ENCODE measurements around the gene TXNRD1. TPM values are rescaled to one million over a fixed set of nuclear protein-coding genes. Genes with fewer than 3 reads are reported as not detected.

The TXNRD1 gene
- total RNA-seq (737 and 1,000 TPM in 2 replicates), polyA plus RNA-seq (436 and 556 TPM in 2 replicates), polyA minus RNA-seq (ENCODE audit: low replicate concordance) (516 and 960 TPM in 2 replicates)
- 353 and 484 TPM in 2 replicates for polyA plus RNA-seq (2012)

DNA sequence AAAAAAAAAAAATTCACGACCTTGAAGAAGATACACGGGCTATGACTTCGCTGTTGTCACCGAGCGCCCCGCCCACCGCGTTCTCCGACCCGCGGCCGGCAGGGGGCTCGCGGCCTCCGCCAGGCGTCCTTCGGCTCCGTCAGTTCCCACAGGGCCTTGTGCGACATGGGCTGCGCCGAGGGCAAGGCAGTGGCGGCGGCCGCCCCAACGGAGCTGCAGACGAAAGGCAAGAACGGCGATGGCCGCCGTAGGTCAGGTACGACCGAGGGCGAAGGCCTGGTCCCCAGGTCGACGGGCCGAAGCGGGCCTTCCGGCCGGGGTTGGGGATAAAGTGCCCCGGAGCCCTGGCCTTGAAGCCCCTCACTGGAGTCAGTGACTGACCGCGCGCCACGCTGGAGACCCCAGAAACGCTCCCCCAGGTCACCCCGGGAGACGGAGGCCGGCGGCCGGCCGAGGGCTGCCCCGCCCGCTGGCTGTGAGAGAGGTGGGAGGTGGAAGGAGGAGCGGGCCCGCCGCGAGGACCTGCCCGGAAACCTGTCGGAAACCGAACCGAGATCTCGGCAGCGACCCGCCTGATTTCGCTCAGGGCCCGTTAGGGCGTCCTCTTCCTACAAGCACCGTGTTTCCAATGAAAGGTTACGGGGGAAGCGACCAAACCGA is at the start of gene TXNRD1:
Gene TXNRD1 (plus strand): TSS at position 142 of the 660 bp plus-strand sequence. CDS start 24 bp downstream, at position 166.
- Histone ChIP-seq H3K4me1 (ENCODE audit: control insufficient read depth, extremely low read depth, insufficient read depth, low read length) (peaks cover 9% of the 10 kb centered on the region), H3K36me3 (ENCODE audit: control insufficient read depth, insufficient read depth, low read length) (no peaks in the 10 kb centered on the region), H3K4me2 (ENCODE audit: extremely low read depth, insufficient read depth, low read length) (peak within 1 kb of the TSS; percentile 84), H3K9me3 (ENCODE audit: control insufficient read depth, insufficient read depth, low read depth, low read length) (no peaks in the 10 kb centered on the region), H3K9ac (ENCODE audit: insufficient read depth, low read length) (peak within 1 kb of the TSS; percentile 52), H3K79me2 (ENCODE audit: control insufficient read depth, insufficient read depth, low read length) (peaks cover 7% of the 10 kb centered on the region), H3K27ac (ENCODE audit: insufficient read depth, low read length) (peak within 1 kb of the TSS; percentile 74), H3K4me3 (replicated peaks in 1 of 4; ENCODE audit: control extremely low read depth in 1 of 4, insufficient read depth in 1 of 4, low read depth in 3 of 4, low read length in 4 of 4) (peak within 1 kb of the TSS; percentile 35 to 62 (median 50)), H2AFZ (ENCODE audit: low read length) (peak within 1 kb of the TSS; percentile 79), H4K20me1 (ENCODE audit: control insufficient read depth, extremely low read depth, insufficient read depth, low read length) (no peaks in the 10 kb centered on the region), H3K27me3 (ENCODE audit: control insufficient read depth, insufficient read depth, low read length) (no peaks in the 10 kb centered on the region)
- TF ChIP-seq, protein P1, sequence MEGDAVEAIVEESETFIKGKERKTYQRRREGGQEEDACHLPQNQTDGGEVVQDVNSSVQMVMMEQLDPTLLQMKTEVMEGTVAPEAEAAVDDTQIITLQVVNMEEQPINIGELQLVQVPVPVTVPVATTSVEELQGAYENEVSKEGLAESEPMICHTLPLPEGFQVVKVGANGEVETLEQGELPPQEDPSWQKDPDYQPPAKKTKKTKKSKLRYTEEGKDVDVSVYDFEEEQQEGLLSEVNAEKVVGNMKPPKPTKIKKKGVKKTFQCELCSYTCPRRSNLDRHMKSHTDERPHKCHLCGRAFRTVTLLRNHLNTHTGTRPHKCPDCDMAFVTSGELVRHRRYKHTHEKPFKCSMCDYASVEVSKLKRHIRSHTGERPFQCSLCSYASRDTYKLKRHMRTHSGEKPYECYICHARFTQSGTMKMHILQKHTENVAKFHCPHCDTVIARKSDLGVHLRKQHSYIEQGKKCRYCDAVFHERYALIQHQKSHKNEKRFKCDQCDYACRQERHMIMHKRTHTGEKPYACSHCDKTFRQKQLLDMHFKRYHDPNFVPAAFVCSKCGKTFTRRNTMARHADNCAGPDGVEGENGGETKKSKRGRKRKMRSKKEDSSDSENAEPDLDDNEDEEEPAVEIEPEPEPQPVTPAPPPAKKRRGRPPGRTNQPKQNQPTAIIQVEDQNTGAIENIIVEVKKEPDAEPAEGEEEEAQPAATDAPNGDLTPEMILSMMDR (conservative IDR thresholded peaks at IDR 0.05 in 1 of 2, IDR thresholded peaks at IDR 0.05 in 1 of 2; ENCODE audit: low read depth in 1 of 2, low read length in 2 of 2) = peak; percentile 66 to 69
- TF ChIP-seq EZH2 (IDR thresholded peaks at IDR 0.05; ENCODE audit: low read length, missing control alignments) = no peak
- peak; percentile 80 to 81 for DNase-seq (ENCODE audit: low read depth in 2 of 2)

DNA sequence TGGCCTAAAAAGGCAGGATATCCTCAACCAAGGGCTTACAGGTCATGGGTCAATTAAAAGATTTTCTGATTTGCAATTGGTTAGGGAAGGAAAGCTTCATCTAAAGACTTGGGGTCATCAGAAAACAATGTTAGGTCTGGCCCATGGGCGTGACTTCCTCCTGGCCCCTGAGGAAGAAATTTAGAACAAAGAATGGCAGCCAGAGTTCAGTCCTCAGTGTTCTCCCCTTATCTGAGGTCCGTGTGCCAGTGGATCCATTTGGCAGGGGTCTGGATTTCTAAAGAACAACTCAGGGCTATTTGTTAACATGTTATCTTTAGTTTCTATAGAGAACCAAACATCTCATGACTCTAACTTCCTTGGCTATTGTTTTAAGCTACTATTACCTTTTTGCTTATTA is 49.8 kb upstream of the TXNRD1 start:
- Histone ChIP-seq H3K4me2 (ENCODE audit: extremely low read depth, insufficient read depth, low read length) (no peak overlapping the region), H3K36me3 (ENCODE audit: control insufficient read depth, insufficient read depth, low read length) (no peaks in the 10 kb centered on the region), H3K9ac (ENCODE audit: insufficient read depth, low read length) (no peak overlapping the region), H4K20me1 (ENCODE audit: control insufficient read depth, extremely low read depth, insufficient read depth, low read length) (no peaks in the 10 kb centered on the region), H2AFZ (ENCODE audit: low read length) (no peak overlapping the region), H3K4me3 (replicated peaks in 1 of 4; ENCODE audit: control extremely low read depth in 1 of 4, insufficient read depth in 1 of 4, low read depth in 3 of 4, low read length in 4 of 4) (no peak overlapping the region), H3K79me2 (ENCODE audit: control insufficient read depth, insufficient read depth, low read length) (no peaks in the 10 kb centered on the region), H3K9me3 (ENCODE audit: control insufficient read depth, insufficient read depth, low read depth, low read length) (no peaks in the 10 kb centered on the region), H3K27ac (ENCODE audit: insufficient read depth, low read length) (no peak overlapping the region), H3K4me1 (ENCODE audit: control insufficient read depth, extremely low read depth, insufficient read depth, low read length) (no peaks in the 10 kb centered on the region), H3K27me3 (ENCODE audit: control insufficient read depth, insufficient read depth, low read length) (no peaks in the 10 kb centered on the region)
- no peak for DNase-seq (ENCODE audit: low read depth in 2 of 2)
- TF ChIP-seq EZH2 (IDR thresholded peaks at IDR 0.05; ENCODE audit: low read length, missing control alignments) = no peak
- TF ChIP-seq, protein P1 (conservative IDR thresholded peaks at IDR 0.05 in 1 of 2, IDR thresholded peaks at IDR 0.05 in 1 of 2; ENCODE audit: low read depth in 1 of 2, low read length in 2 of 2) = no peak

DNA sequence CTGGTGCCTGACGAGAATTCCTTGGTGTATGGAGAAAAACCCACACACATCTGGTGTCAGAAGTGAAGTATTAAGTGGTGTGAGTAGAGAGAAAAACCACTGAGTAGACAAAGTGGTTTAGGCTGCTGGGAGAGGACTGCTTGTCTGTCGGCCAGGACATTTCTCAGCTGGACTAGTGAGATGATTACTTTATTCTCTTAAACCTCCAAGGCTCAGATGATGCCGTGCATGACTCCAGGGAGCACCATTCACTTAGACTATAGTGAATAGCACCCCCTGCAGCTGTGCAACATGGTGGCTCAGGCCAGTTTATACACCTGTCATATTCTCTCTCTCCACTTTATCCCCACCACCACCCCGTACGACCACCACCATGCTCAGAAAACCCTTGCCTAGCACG is 49.1 kb upstream of the TXNRD1 start:
- Histone ChIP-seq H4K20me1 (ENCODE audit: control insufficient read depth, extremely low read depth, insufficient read depth, low read length) (no peaks in the 10 kb centered on the region), H3K27ac (ENCODE audit: insufficient read depth, low read length) (no peak overlapping the region), H3K27me3 (ENCODE audit: control insufficient read depth, insufficient read depth, low read length) (no peaks in the 10 kb centered on the region), H3K9ac (ENCODE audit: insufficient read depth, low read length) (no peak overlapping the region), H3K79me2 (ENCODE audit: control insufficient read depth, insufficient read depth, low read length) (no peaks in the 10 kb centered on the region), H3K36me3 (ENCODE audit: control insufficient read depth, insufficient read depth, low read length) (no peaks in the 10 kb centered on the region), H3K4me1 (ENCODE audit: control insufficient read depth, extremely low read depth, insufficient read depth, low read length) (no peaks in the 10 kb centered on the region), H3K4me2 (ENCODE audit: extremely low read depth, insufficient read depth, low read length) (no peak overlapping the region), H3K9me3 (ENCODE audit: control insufficient read depth, insufficient read depth, low read depth, low read length) (no peaks in the 10 kb centered on the region), H2AFZ (ENCODE audit: low read length) (no peak overlapping the region), H3K4me3 (replicated peaks in 1 of 4; ENCODE audit: control extremely low read depth in 1 of 4, insufficient read depth in 1 of 4, low read depth in 3 of 4, low read length in 4 of 4) (no peak overlapping the region)
- DNase-seq (ENCODE audit: low read depth in 2 of 2) = peak; percentile 56 to 78
- TF ChIP-seq, protein P1 (conservative IDR thresholded peaks at IDR 0.05 in 1 of 2, IDR thresholded peaks at IDR 0.05 in 1 of 2; ENCODE audit: low read depth in 1 of 2, low read length in 2 of 2) = peak in 1 of 2 donors; percentile 9
- no peak for TF ChIP-seq EZH2 (IDR thresholded peaks at IDR 0.05; ENCODE audit: low read length, missing control alignments)
